ENCODE results near the gene GAS7.
"Not testable (repeated sequence)": the region's sequence is repeated elsewhere in the genome, so short reads cannot be mapped to it uniquely, and the experiment has no call there.

The GAS7 gene

GRCh38 chr17:10072556-10073425 lies 125.6 kb downstream of the GAS7 start:
- DNase-seq (ENCODE audit: low read depth), result no peak

GRCh38 chr17:10072086-10072485 lies 126.3 kb downstream of the GAS7 start:
- no peak for DNase-seq (ENCODE audit: low read depth)

- no peak for DNase-seq (ENCODE audit: low read depth)
Measured at GRCh38 chr17:10071141-10071540, 127.3 kb downstream of the GAS7 start.

- no peak for DNase-seq (ENCODE audit: low read depth)
Measured at GRCh38 chr17:10070690-10071089, 127.7 kb downstream of the GAS7 start.

GRCh38 chr17:10069301-10069700 lies 129.1 kb downstream of the GAS7 start:
- DNase-seq (ENCODE audit: low read depth), result no peak

GRCh38 chr17:10067446-10068143 lies 130.8 kb downstream of the GAS7 start:
- DNase-seq (ENCODE audit: low read depth), result no peak

- no peak for DNase-seq (ENCODE audit: low read depth)
Measured at GRCh38 chr17:10064536-10064935, 133.9 kb downstream of the GAS7 start.

GRCh38 chr17:10063730-10064241 lies 134.6 kb downstream of the GAS7 start:
- DNase-seq (ENCODE audit: low read depth), result no peak

GRCh38 chr17:10062691-10063385 lies 135.6 kb downstream of the GAS7 start:
- no peak for DNase-seq (ENCODE audit: low read depth)

- peak; percentile 28 for DNase-seq (ENCODE audit: low read depth)
Measured at GRCh38 chr17:10061111-10061845, 137.1 kb downstream of the GAS7 start.

GRCh38 chr17:10060526-10060925 lies 137.9 kb downstream of the GAS7 start:
- DNase-seq (ENCODE audit: low read depth), result no peak

GRCh38 chr17:10059684-10060211 lies 138.7 kb downstream of the GAS7 start:
- no peak for DNase-seq (ENCODE audit: low read depth)

- no peak for DNase-seq (ENCODE audit: low read depth)
Measured at GRCh38 chr17:10058921-10059683, 139.3 kb downstream of the GAS7 start.

GRCh38 chr17:10057466-10057865 lies 140.9 kb downstream of the GAS7 start:
- DNase-seq (ENCODE audit: low read depth), result not testable (repeated sequence)

- DNase-seq (ENCODE audit: low read depth), result no peak
Measured at GRCh38 chr17:10055262-10055975, 143.0 kb downstream of the GAS7 start.

GRCh38 chr17:10053782-10054540 lies 144.4 kb downstream of the GAS7 start:
- DNase-seq (ENCODE audit: low read depth), result no peak

- no peak for DNase-seq (ENCODE audit: low read depth)
Measured at GRCh38 chr17:10052106-10052813, 146.1 kb downstream of the GAS7 start.

GRCh38 chr17:10051112-10051511 lies 147.3 kb downstream of the GAS7 start:
- no peak for DNase-seq (ENCODE audit: low read depth)
